A549 (cell line): ENCODE results near the gene LATS2. TPM values are rescaled to one million over a fixed set of nuclear protein-coding genes. Genes with fewer than 3 reads are reported as not detected.
A peak's percentile ranks its signal among the peaks of the same experiment; 100 is the strongest.

ENCODE experiments used
- ATAC-seq, 2 experiments: fragments of 200-7000 bp in 1 of 2; fragments of >200 bp in 1 of 2; cut with Nextera tagmentation in 1 of 2; cut with Tn5 transposase in 1 of 2; 3 replicates each; pipeline versions ENCODE4 v1.8.0 to v1.9.1; 2018 to 2020; ENCODE audit warnings: mild to moderate bottlenecking in 1 of 2, moderate library complexity in 1 of 2
- CTCF ChIA-PET: fragments of 300-600 bp; sonication (Branson Sonifier 250); formaldehyde crosslinking; extraction: SDS; loops from one replicate; lab custom pipeline; 2021; ENCODE audit warnings: antibody characterized with exemption, inconsistent platforms; lab: Yijun Ruan, JAX
- POLR2A ChIA-PET: fragments of 350-600 bp; formaldehyde crosslinking; extraction: SDS; loops from one replicate; lab custom pipeline; 2021; ENCODE audit warnings: antibody characterized with exemption, inconsistent platforms; lab: Yijun Ruan, JAX
- DNase-seq, 2 experiments: peaks; one replicate each; pipeline versions ENCODE4 v3.0.0 to v3.0.0-alpha.2; 2011 to 2016; ENCODE audit warnings: low read depth in 1 of 2, low spot score in 1 of 2
- FAIRE-seq: peaks from 2 replicates; lab custom pipeline; 2011; peaks lifted over from hg19 to GRCh38; lab: Jason Lieb, UNC
- H3K27ac ChIP-seq, 2 experiments: fragments of >200 bp; sonication (Bioruptor Twin); formaldehyde crosslinking; 3 replicates each; pipeline ENCODE4 v1.5.1; 2016 to 2017
- H3K4me1 ChIP-seq: fragments of >200 bp; sonication (Bioruptor Twin); formaldehyde crosslinking; 3 replicates; pipeline ENCODE4 v1.6.1; 2016
- H3K4me2 ChIP-seq: fragments of >200 bp; sonication (Bioruptor Twin); formaldehyde crosslinking; 3 replicates; pipeline ENCODE4 v1.6.1; 2016
- H3K4me3 ChIP-seq: fragments of >200 bp; sonication (Bioruptor Twin); formaldehyde crosslinking; 3 replicates; pipeline ENCODE4 v1.5.1; 2016
- H3K9me3 ChIP-seq: fragments of >200 bp; sonication (Bioruptor Twin); formaldehyde crosslinking; 3 replicates; pipeline ENCODE4 v1.6.1; 2016
- CBX2 ChIP-seq: fragments of 200-600 bp; sonication (generic); IDR thresholded peaks from 2 replicates; pipeline ENCODE4 v1.6.1; 2016; ENCODE audit warnings: low read depth, mild to moderate bottlenecking, borderline replicate concordance
- EHMT2 ChIP-seq: fragments of 200-600 bp; sonication (generic); IDR thresholded peaks from 2 replicates; pipeline ENCODE4 v1.6.1; 2016; ENCODE audit warnings: antibody characterized with exemption, low read depth, mild to moderate bottlenecking, moderate library complexity
- EP300 ChIP-seq, 2 experiments: fragments of >200 bp; sonication (Bioruptor Twin); formaldehyde crosslinking; IDR thresholded peaks; 2 replicates in 1 of 2; 3 replicates in 1 of 2; pipeline ENCODE4 v1.6.1; 2016 to 2017
- FOSL2 ChIP-seq, 2 experiments: fragments of 450-650 bp in 1 of 2; fragments of >200 bp in 1 of 2; sonication (Bioruptor Twin) in 1 of 2; formaldehyde crosslinking; IDR thresholded peaks; 2 replicates each; pipeline versions ENCODE4 v1.5.0 to v1.6.1; 2016 to 2020; ENCODE audit warnings: mild to moderate bottlenecking in 1 of 2, moderate library complexity in 1 of 2
- GATA3 ChIP-seq: IDR thresholded peaks from 2 replicates; pipeline ENCODE4 v1.6.1; 2012; ENCODE audit warnings: borderline replicate concordance
- HDAC2 ChIP-seq: fragments of 200-600 bp; sonication (generic); IDR thresholded peaks from 2 replicates; pipeline ENCODE4 v1.6.1; 2016
- HEYL ChIP-seq: fragments of 250-450 bp; sonication (Bioruptor Pico); IDR thresholded peaks from 2 replicates; pipeline ENCODE4 v1.8.0; 2021; ENCODE audit warnings: mild to moderate bottlenecking, moderate library complexity
- HOXB5 ChIP-seq: fragments of 250-450 bp; sonication (Bioruptor Pico); IDR thresholded peaks from 2 replicates; pipeline ENCODE4 v1.5.0; 2020; ENCODE audit warnings: mild to moderate bottlenecking, moderate library complexity
- MAZ ChIP-seq: fragments of 150-350 bp; IDR thresholded peaks from 2 replicates; pipeline ENCODE4 v1.6.1; 2014; ENCODE audit warnings: antibody characterized with exemption, low read depth, low read length, borderline replicate concordance
- NFE2L2 ChIP-seq: fragments of 150-350 bp; conservative IDR thresholded peaks from 2 replicates; pipeline ENCODE4 v1.6.1; 2014; ENCODE audit warnings: low read length
- NR3C1 ChIP-seq: fragments of >200 bp; sonication (Bioruptor Twin); formaldehyde crosslinking; IDR thresholded peaks from 3 replicates; pipeline ENCODE4 v1.6.1; 2017
- PBX3 ChIP-seq: IDR thresholded peaks from 2 replicates; pipeline ENCODE4 v1.6.1; 2012
- RARB ChIP-seq: fragments of 250-450 bp; sonication (Bioruptor Pico); IDR thresholded peaks from 2 replicates; pipeline ENCODE4 v1.8.0; 2021; ENCODE audit warnings: mild to moderate bottlenecking, moderate library complexity
- TFCP2L1 ChIP-seq: fragments of 250-450 bp; sonication (Bioruptor Pico); IDR thresholded peaks from 2 replicates; pipeline ENCODE4 v1.5.0; 2021; ENCODE audit warnings: mild to moderate bottlenecking
- WGBS: methylation state at CpG from one replicate; pipeline ENCODE4 v1.1.6; 2017; ENCODE audit errors: missing lambda C conversion rate; 5-methylcytosine and 5-hydroxymethylcytosine counted together
- polyA plus RNA-seq, 4 experiments: library from polyadenylated mRNA; depleted of rRNA in 3 of 4; stranded (reverse); fragments of >200 nt; fragmentation: RNase III in 1 of 4; extraction: RNeasy Plus Mini Kit Qiagen cat#74134 plus additional on column Dnase treatment in 1 of 4; gene quantifications; 2 replicates in 3 of 4; 3 replicates in 1 of 4; pipeline ENCODE4 v1.2.3, GENCODE V29; 2011 to 2017
- TF ChIP-seq, protein P1 (sequence below): fragments of 200-600 bp; sonication (generic); IDR thresholded peaks from 2 replicates; pipeline ENCODE4 v1.6.1; 2016; ENCODE audit warnings: antibody characterized with exemption, mild to moderate bottlenecking, moderate library complexity
- TF ChIP-seq, protein P2 (sequence below): IDR thresholded peaks from 2 replicates; pipeline ENCODE4 v1.6.1; 2012; ENCODE audit warnings: low read depth, borderline replicate concordance

Gene LATS2
- polyA plus RNA-seq, 2 of the 4 experiments (the other 2 are of a cell fraction) = 7.8 to 7.9 TPM

GRCh38 chr13:20997301-20998161, 63.9 kb downstream of the LATS2 start (continued):
- TF ChIP-seq, protein P1, sequence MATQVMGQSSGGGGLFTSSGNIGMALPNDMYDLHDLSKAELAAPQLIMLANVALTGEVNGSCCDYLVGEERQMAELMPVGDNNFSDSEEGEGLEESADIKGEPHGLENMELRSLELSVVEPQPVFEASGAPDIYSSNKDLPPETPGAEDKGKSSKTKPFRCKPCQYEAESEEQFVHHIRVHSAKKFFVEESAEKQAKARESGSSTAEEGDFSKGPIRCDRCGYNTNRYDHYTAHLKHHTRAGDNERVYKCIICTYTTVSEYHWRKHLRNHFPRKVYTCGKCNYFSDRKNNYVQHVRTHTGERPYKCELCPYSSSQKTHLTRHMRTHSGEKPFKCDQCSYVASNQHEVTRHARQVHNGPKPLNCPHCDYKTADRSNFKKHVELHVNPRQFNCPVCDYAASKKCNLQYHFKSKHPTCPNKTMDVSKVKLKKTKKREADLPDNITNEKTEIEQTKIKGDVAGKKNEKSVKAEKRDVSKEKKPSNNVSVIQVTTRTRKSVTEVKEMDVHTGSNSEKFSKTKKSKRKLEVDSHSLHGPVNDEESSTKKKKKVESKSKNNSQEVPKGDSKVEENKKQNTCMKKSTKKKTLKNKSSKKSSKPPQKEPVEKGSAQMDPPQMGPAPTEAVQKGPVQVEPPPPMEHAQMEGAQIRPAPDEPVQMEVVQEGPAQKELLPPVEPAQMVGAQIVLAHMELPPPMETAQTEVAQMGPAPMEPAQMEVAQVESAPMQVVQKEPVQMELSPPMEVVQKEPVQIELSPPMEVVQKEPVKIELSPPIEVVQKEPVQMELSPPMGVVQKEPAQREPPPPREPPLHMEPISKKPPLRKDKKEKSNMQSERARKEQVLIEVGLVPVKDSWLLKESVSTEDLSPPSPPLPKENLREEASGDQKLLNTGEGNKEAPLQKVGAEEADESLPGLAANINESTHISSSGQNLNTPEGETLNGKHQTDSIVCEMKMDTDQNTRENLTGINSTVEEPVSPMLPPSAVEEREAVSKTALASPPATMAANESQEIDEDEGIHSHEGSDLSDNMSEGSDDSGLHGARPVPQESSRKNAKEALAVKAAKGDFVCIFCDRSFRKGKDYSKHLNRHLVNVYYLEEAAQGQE = no peak
- no peak for TF ChIP-seq RARB (CRISPR knock-in tag)
- no peak for TF ChIP-seq EP300 (IDR thresholded peaks at IDR 0.05)
- no peak for TF ChIP-seq GATA3
- TF ChIP-seq HDAC2 = no peak
- no peak for TF ChIP-seq MAZ

DNA sequence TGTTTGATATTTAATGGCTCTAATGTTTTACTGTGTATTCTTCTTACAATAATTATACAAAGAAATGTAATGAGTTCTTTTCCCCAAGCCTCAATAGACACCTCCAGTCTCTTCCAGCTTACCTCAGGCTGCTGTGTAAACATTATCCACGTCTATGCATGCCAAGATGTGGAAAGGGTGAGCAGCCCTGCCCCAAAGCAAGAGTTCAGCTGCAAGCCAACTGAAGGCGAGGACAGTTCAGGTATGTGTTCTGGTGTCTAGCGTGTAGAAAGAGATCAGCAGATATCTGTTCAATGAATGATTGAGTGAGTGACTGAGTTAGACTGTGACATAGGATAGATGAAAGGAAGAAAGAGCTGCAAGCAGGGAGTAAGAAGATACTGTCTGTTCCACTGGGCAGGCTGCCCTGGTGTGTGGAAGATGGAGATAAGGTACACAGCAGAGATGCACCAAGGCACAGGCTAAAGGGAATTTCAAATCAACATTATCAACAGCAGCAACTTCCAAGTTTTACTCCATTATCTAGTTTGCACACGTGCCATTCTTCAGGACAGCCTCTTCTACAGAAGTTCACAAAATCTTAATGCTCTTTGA, 66.0 kb downstream of the LATS2 start:
- Histone ChIP-seq H3K4me3 (no peak overlapping the region), H3K4me1 (peaks cover 21% of the 10 kb centered on the region), H3K4me2 (peak overlapping the region; percentile 10; the same call in 1 of the 3 replicates), H3K27ac (no peak overlapping the region), H3K9me3 (no peaks in the 10 kb centered on the region)
- CTCF ChIA-PET = interaction anchor here (0.8 to 1.7 kb wide), 6 partner anchors 10 to 52 kb away, joined by 3 to 4 read pairs (median 3); no protein-coding TSS in a partner anchor
- POLR2A ChIA-PET = no interaction called here
- DNase-seq = no peak
- no peak for TF ChIP-seq HEYL (CRISPR knock-in tag)
- no peak for TF ChIP-seq NR3C1
- TF ChIP-seq PBX3 = no peak
- TF ChIP-seq, protein P1 = no peak
- no peak for TF ChIP-seq CBX2
- no peak for TF ChIP-seq MAZ
- TF ChIP-seq, protein P2, sequence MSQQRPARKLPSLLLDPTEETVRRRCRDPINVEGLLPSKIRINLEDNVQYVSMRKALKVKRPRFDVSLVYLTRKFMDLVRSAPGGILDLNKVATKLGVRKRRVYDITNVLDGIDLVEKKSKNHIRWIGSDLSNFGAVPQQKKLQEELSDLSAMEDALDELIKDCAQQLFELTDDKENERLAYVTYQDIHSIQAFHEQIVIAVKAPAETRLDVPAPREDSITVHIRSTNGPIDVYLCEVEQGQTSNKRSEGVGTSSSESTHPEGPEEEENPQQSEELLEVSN = no peak
- no peak for TF ChIP-seq GATA3
- no peak for TF ChIP-seq TFCP2L1 (CRISPR knock-in tag)
- TF ChIP-seq NFE2L2 = no peak
- TF ChIP-seq EHMT2 = no peak
- no peak for TF ChIP-seq FOSL2 (IDR thresholded peaks at IDR 0.05)
- no peak for TF ChIP-seq FOSL2 (CRISPR knock-in tag; IDR thresholded peaks at IDR 0.05)
- TF ChIP-seq HOXB5 (CRISPR knock-in tag) = no peak
- peak; percentile 36 to 39; a peak in 3 of 6 replicates for ATAC-seq
- no peak for FAIRE-seq
- 63% methylated on average over 4 of the region's 4 CpGs for WGBS
